ENCODE data around the gene DNAJC18. TPM values are rescaled to one million over a fixed set of nuclear protein-coding genes. Genes with fewer than 3 reads are reported as not detected.

Gene DNAJC18
- total RNA-seq, 1 donor from 2014 or later: 27.0 TPM

DNA sequence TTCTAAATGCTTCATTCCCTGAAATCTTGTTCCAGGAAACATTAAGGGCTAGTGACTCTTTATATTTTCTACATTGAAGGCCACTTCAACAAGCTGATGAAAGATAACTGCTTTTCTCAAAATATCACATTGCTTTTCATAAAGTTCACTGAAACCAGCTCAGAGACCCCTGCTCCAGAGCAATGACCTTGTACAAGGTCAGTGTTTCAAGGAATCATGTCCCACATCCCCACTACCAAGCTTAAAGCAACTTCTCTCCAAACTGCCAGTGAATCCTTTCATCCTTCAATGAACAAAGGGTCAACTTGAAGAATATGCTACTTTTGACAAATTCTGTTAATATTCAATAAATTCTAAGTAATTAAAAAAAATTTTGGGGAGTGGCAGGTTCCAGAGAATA lies 23.5 kb downstream of the DNAJC18 start:
- no peaks in the 10 kb centered on the region for H3K9me3 Mint-ChIP-seq (ENCODE audit: low read depth)
- no peak overlapping the region for H3K27ac Mint-ChIP-seq (ENCODE audit: unreplicated experiment)
- TF ChIP-seq, protein P1, sequence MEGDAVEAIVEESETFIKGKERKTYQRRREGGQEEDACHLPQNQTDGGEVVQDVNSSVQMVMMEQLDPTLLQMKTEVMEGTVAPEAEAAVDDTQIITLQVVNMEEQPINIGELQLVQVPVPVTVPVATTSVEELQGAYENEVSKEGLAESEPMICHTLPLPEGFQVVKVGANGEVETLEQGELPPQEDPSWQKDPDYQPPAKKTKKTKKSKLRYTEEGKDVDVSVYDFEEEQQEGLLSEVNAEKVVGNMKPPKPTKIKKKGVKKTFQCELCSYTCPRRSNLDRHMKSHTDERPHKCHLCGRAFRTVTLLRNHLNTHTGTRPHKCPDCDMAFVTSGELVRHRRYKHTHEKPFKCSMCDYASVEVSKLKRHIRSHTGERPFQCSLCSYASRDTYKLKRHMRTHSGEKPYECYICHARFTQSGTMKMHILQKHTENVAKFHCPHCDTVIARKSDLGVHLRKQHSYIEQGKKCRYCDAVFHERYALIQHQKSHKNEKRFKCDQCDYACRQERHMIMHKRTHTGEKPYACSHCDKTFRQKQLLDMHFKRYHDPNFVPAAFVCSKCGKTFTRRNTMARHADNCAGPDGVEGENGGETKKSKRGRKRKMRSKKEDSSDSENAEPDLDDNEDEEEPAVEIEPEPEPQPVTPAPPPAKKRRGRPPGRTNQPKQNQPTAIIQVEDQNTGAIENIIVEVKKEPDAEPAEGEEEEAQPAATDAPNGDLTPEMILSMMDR (IDR thresholded peaks at IDR 0.05): no peak
- peaks cover 8% of the 10 kb centered on the region for H3K4me1 Mint-ChIP-seq (ENCODE audit: low read depth)
- no peak for DNase-seq (ENCODE audit: low spot score)
- no peaks in the 10 kb centered on the region for H3K27me3 Mint-ChIP-seq (ENCODE audit: low read depth)
- H3K4me3 Mint-ChIP-seq (ENCODE audit: unreplicated experiment): no peak overlapping the region
- H3K36me3 Mint-ChIP-seq (ENCODE audit: low read depth): peaks cover 19% of the 10 kb centered on the region

DNA sequence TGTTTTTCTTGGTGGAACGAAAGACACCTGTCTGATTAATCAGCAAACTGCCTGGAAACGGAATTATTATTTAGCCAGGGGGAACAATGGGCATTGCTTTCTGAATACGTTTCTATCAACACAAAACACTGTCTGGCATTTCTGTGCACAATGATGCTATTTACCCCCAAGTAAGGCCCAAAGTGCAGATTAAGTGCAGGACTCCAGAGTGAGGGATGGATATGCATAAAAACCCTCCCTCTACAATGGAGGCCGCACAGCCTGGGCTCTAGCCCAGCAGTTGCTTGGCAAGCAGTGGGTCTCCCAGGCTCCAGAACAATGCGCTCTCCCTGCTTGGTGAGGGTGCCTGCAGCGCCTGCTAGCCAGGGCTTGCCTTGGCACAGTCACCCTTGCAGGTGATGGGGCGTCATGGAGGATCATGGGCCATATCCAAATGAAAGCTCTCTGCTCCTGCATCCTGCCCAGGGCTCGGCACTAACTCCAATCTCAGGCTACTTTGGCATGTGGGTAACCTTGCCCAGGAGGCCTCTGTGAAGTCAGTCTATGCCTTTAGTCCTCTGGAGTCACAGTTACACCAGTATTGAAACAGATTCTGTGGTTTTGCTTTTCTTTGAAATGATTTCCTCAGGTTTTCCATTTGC lies 24.0 kb downstream of the DNAJC18 start:
- TF ChIP-seq, protein P1 (IDR thresholded peaks at IDR 0.05): no peak
- no peaks in the 10 kb centered on the region for H3K27me3 Mint-ChIP-seq (ENCODE audit: low read depth)
- no peak overlapping the region for H3K27ac Mint-ChIP-seq (ENCODE audit: unreplicated experiment)
- peaks cover 8% of the 10 kb centered on the region for H3K4me1 Mint-ChIP-seq (ENCODE audit: low read depth)
- H3K4me3 Mint-ChIP-seq (ENCODE audit: unreplicated experiment): no peak overlapping the region
- no peaks in the 10 kb centered on the region for H3K9me3 Mint-ChIP-seq (ENCODE audit: low read depth)
- peaks cover 17% of the 10 kb centered on the region for H3K36me3 Mint-ChIP-seq (ENCODE audit: low read depth)
- no peak for DNase-seq (ENCODE audit: low spot score)

DNA sequence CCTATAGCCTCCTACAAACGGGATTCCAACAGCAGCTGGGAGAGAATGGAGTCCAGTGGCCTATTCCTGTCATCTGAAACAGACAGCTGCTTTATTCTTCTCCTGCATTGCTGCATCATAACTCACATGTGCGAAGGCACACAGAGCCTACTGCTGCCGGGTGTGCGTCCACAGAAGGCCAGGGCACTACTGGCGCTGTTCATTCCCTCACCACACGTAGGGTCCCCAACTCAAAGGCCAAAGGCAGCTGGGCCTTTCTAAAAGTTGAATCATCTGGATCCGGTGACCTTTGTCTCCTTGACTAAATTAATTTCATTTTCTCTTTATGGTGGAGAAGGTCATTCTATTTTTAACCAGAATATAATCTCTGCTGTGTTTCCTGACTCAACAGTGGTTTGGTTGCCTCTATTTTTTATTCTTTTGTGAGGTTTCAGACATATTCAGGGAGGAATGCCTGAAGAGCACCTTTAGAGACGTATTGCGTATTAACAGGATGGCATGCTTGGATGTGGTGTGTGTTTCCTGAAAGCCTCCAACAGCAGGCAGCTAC lies 24.7 kb downstream of the DNAJC18 start:
- no peak overlapping the region for H3K27ac Mint-ChIP-seq (ENCODE audit: unreplicated experiment)
- TF ChIP-seq, protein P1 (IDR thresholded peaks at IDR 0.05): no peak
- no peaks in the 10 kb centered on the region for H3K27me3 Mint-ChIP-seq (ENCODE audit: low read depth)
- DNase-seq (ENCODE audit: low spot score): no peak
- H3K4me3 Mint-ChIP-seq (ENCODE audit: unreplicated experiment): no peak overlapping the region
- H3K4me1 Mint-ChIP-seq (ENCODE audit: low read depth): peaks cover 8% of the 10 kb centered on the region
- peaks cover 14% of the 10 kb centered on the region for H3K36me3 Mint-ChIP-seq (ENCODE audit: low read depth)
- no peaks in the 10 kb centered on the region for H3K9me3 Mint-ChIP-seq (ENCODE audit: low read depth)

DNA sequence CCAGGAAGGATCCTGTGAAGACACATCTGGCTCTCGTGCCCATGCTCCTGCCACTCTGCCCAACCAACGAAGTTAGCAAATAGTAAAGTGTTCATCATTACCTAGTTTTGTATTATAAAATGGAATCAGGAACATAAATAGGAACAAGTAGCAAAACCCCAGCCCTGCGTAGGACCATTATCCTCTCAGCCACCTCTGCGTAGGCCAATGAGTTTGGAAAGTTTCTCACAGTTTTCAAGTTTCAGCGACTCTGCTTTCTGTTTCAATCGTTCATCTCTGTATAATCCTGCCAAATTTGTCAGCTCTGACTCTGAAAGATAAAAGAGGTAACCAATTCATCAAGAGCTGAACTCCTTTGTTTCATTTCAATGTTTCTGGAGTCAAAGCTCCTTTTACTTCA lies 25.4 kb downstream of the DNAJC18 start:
- DNase-seq (ENCODE audit: low spot score): no peak
- Mint-ChIP-seq H3K36me3 (ENCODE audit: low read depth) (peaks cover 10% of the 10 kb centered on the region), H3K4me1 (ENCODE audit: low read depth) (peaks cover 8% of the 10 kb centered on the region), H3K4me3 (ENCODE audit: unreplicated experiment) (no peak overlapping the region), H3K9me3 (ENCODE audit: low read depth) (no peaks in the 10 kb centered on the region), H3K27me3 (ENCODE audit: low read depth) (no peaks in the 10 kb centered on the region), H3K27ac (ENCODE audit: unreplicated experiment) (no peak overlapping the region)
- TF ChIP-seq, protein P1 (IDR thresholded peaks at IDR 0.05): no peak

DNA sequence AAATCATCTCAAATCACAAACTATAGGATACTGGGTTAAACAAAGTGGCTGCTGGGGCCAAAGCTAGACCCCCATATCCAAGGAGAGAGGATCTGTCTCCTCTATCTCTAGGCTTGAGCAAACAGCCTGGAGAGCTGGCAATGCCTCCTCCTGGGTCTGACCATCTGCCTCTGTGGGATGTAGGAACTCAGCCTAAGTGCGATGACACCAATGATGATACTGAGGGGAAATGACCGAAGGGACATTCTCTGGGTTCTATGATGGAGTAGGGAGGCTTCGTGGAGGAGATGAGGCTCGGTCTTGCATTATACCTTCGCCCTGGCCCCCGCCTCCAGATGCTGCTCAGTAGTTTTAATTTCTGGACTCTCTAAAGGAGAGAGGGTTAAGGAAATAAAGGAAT lies 26.2 kb downstream of the DNAJC18 start:
- Mint-ChIP-seq H3K27ac (ENCODE audit: unreplicated experiment) (no peak overlapping the region), H3K4me3 (ENCODE audit: unreplicated experiment) (no peak overlapping the region), H3K9me3 (ENCODE audit: low read depth) (no peaks in the 10 kb centered on the region), H3K27me3 (ENCODE audit: low read depth) (no peaks in the 10 kb centered on the region), H3K36me3 (ENCODE audit: low read depth) (peaks cover 10% of the 10 kb centered on the region), H3K4me1 (ENCODE audit: low read depth) (peaks cover 8% of the 10 kb centered on the region)
- no peak for DNase-seq (ENCODE audit: low spot score)
- TF ChIP-seq, protein P1 (IDR thresholded peaks at IDR 0.05): no peak

All from chondrocyte (in vitro differentiated cells).